HG03135 (cell line): ENCODE results near the gene STK11IP.

Experiments used
- ATAC-seq: cut with Tn5 transposase; IDR thresholded peaks from one replicate; pipeline ENCODE4 v1.9.1; 2021; ENCODE audit warnings: mild to moderate bottlenecking, moderate library complexity; ENCODE audit not compliant: unreplicated experiment

The STK11IP gene

GRCh38 chr2:219613461-219614070 is 15.9 kb downstream of the STK11IP start:
- no peak for ATAC-seq

- ATAC-seq, result no peak
Measured at GRCh38 chr2:219614076-219614860, 16.6 kb downstream of the STK11IP start.

- no peak for ATAC-seq
Measured at GRCh38 chr2:219615036-219615435, 17.4 kb downstream of the STK11IP start.

GRCh38 chr2:219615894-219616293 is 18.2 kb downstream of the STK11IP start:
- no peak for ATAC-seq

- no peak for ATAC-seq
Measured at GRCh38 chr2:219616550-219616949, 18.9 kb downstream of the STK11IP start.

GRCh38 chr2:219618733-219619122 is 21.1 kb downstream of the STK11IP start:
- no peak for ATAC-seq

- no peak for ATAC-seq
Measured at GRCh38 chr2:219619235-219619634, 21.6 kb downstream of the STK11IP start.

- ATAC-seq, result no peak
Measured at GRCh38 chr2:219620546-219620945, 22.9 kb downstream of the STK11IP start.

GRCh38 chr2:219621935-219622334 is 24.3 kb downstream of the STK11IP start:
- ATAC-seq, result no peak

GRCh38 chr2:219622472-219622871 is 24.8 kb downstream of the STK11IP start:
- no peak for ATAC-seq

GRCh38 chr2:219624565-219624964 is 26.9 kb downstream of the STK11IP start:
- ATAC-seq, result no peak

- no peak for ATAC-seq
Measured at GRCh38 chr2:219625179-219625578, 27.5 kb downstream of the STK11IP start.

GRCh38 chr2:219626540-219626939 is 28.9 kb downstream of the STK11IP start:
- ATAC-seq, result no peak

GRCh38 chr2:219627103-219628100 is 29.7 kb downstream of the STK11IP start, which contains the start of gene SLC4A3:
Gene SLC4A3, plus strand, starts transcription at chr2:219627630. Its CDS starts 363 bp downstream, at chr2:219627993.
- no peak for ATAC-seq

- ATAC-seq, result no peak
Measured at GRCh38 chr2:219628235-219628985, 30.8 kb downstream of the STK11IP start.

GRCh38 chr2:219628986-219629901 is 31.6 kb downstream of the STK11IP start:
- ATAC-seq, result no peak

- no peak for ATAC-seq
Measured at GRCh38 chr2:219629976-219630695, 32.5 kb downstream of the STK11IP start.

GRCh38 chr2:219630770-219631405 is 33.2 kb downstream of the STK11IP start:
- ATAC-seq, result no peak
